ENCODE data around the gene ADAP1.

The ADAP1 gene

DNA sequence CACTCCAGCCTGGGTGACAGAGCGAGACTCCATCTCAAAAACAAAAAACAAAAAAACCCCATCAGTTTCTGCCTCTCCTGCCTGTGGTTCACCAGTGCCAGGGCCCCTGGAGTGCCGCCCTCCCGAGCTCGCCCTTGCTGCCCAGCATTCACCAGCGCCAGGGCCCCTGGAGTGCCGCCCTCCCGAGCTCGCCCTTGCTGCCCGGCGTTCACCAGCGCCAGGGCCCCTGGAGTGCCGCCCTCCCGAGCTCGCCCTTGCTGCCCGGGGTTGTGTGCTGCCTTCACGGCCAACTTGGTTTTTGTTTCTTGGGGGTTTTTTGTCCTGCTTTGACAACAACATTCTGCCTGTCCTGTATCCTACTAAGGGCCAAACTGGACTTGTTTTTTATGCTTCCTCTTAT lies 91.4 kb downstream of the ADAP1 start:
- TF ChIP-seq, protein P1, sequence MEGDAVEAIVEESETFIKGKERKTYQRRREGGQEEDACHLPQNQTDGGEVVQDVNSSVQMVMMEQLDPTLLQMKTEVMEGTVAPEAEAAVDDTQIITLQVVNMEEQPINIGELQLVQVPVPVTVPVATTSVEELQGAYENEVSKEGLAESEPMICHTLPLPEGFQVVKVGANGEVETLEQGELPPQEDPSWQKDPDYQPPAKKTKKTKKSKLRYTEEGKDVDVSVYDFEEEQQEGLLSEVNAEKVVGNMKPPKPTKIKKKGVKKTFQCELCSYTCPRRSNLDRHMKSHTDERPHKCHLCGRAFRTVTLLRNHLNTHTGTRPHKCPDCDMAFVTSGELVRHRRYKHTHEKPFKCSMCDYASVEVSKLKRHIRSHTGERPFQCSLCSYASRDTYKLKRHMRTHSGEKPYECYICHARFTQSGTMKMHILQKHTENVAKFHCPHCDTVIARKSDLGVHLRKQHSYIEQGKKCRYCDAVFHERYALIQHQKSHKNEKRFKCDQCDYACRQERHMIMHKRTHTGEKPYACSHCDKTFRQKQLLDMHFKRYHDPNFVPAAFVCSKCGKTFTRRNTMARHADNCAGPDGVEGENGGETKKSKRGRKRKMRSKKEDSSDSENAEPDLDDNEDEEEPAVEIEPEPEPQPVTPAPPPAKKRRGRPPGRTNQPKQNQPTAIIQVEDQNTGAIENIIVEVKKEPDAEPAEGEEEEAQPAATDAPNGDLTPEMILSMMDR (IDR thresholded peaks at IDR 0.05) = no peak

GRCh38 chr7:862157-862556 lies 92.3 kb downstream of the ADAP1 start:
- TF ChIP-seq, protein P1 (IDR thresholded peaks at IDR 0.05) = no peak

DNA sequence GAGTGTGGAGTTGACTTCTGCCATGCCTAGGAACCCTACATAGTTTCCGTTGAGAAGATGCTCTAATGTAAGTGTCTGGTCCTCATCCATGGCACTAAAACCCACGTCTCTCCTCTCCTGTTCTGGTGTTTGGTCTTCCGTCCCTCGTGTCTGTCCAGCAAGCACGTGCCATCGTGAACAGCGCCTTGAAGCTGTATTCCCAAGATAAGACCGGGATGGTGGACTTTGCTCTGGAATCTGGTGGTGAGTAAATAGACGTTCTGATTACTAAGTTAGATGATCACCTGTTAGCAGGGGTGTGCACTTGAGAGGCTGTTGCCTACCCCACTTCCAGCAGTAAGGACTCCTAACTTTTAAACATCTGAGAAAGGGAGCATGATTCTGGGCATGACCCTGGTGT lies 93.3 kb downstream of the ADAP1 start:
- TF ChIP-seq, protein P1 (IDR thresholded peaks at IDR 0.05) = no peak

GRCh38 chr7:860149-860548 lies 94.3 kb downstream of the ADAP1 start:
- TF ChIP-seq, protein P1 (IDR thresholded peaks at IDR 0.05) = no peak

DNA sequence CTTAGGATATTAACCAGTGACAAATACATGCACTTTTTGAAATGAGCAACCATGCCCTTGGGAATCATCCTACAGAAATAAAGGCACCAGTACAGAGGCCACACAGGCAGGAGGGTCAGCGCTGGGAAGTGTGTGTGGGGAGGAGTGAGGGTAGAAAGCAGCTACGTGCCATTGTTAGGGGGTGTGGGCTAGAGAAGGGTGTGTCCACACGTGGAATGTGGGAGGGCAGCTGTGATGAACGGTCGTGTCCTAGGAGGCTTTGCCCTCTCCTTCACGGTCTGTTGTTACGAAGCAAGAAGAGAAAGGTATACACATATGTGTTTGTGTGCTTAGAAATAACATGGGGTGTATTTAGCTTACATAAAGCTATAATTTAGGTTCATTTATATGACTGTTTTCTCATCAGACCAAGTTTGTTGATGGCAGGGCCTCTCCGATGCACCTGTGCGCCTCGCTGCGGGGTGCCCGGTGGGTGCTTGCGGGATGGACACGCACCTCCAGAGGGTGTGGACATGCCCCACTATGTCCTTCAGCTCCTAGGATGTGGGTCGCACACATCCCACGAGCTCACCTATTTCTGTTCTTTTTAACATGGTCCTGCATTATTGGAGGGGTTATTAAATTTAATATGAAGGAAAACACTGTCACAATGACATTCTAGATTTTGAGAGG lies 95.0 kb downstream of the ADAP1 start:
- TF ChIP-seq, protein P1 (IDR thresholded peaks at IDR 0.05) = no peak

- TF ChIP-seq, protein P1 (IDR thresholded peaks at IDR 0.05) = no peak
Observed at GRCh38 chr7:857661-858060, 96.8 kb downstream of the ADAP1 start.

GRCh38 chr7:856444-857095 lies 97.9 kb downstream of the ADAP1 start:
- TF ChIP-seq, protein P1 (IDR thresholded peaks at IDR 0.05) = no peak

Measured in LNCAP (cell line).